ENCODE measurements around the gene OTOA.

OTOA gene

GRCh38 chr16:21643785-21644184 is 20.0 kb upstream of the OTOA start:
- Histone ChIP-seq H3K36me3 (no peaks in the 10 kb centered on the region), H3K4me1 (no peaks in the 10 kb centered on the region), H3K27me3 (no peaks in the 10 kb centered on the region), H3K27ac (no peak overlapping the region), H3K4me3 (no peak overlapping the region), H3K9me3 (no peaks in the 10 kb centered on the region)
- intact Hi-C loops (cut with DNase I; ENCODE audit: low total_unique reads), result loop anchor here (2.0 kb wide), 1 partner anchor 59 kb away; no protein-coding TSS in a partner anchor
- no peak for DNase-seq
- no peak for TF ChIP-seq CTCF (IDR thresholded peaks at IDR 0.05)

- Histone ChIP-seq H3K36me3 (no peaks in the 10 kb centered on the region), H3K27me3 (no peaks in the 10 kb centered on the region), H3K9me3 (no peaks in the 10 kb centered on the region), H3K4me1 (no peaks in the 10 kb centered on the region), H3K4me3 (no peak overlapping the region), H3K27ac (no peak overlapping the region)
- intact Hi-C loops (cut with DNase I; ENCODE audit: low total_unique reads), result loop anchor here (2.0 kb wide), 1 partner anchor 60 kb away; no protein-coding TSS in a partner anchor
- no peak for DNase-seq
- no peak for TF ChIP-seq CTCF (IDR thresholded peaks at IDR 0.05)
These were observed 19.1 kb upstream of the OTOA start for GRCh38 chr16:21644674-21645073.

GRCh38 chr16:21645261-21645721 is 18.5 kb upstream of the OTOA start:
- no peak for DNase-seq
- no peak for TF ChIP-seq CTCF (IDR thresholded peaks at IDR 0.05)
- peak overlapping the region; percentile 11 to 12 for H3K4me3 ChIP-seq
- H3K36me3 ChIP-seq, result no peaks in the 10 kb centered on the region
- H3K27me3 ChIP-seq, result no peaks in the 10 kb centered on the region
- no peak overlapping the region for H3K27ac ChIP-seq
- intact Hi-C loops (cut with DNase I; ENCODE audit: low total_unique reads), result loop anchor here (2.0 kb wide), 1 partner anchor 60 kb away; no protein-coding TSS in a partner anchor
- H3K9me3 ChIP-seq, result no peaks in the 10 kb centered on the region
- no peaks in the 10 kb centered on the region for H3K4me1 ChIP-seq

- H3K4me3 ChIP-seq, result no peak overlapping the region
- intact Hi-C loops (cut with DNase I; ENCODE audit: low total_unique reads), result no loop called here
- no peak overlapping the region for H3K27ac ChIP-seq
These were observed 17.7 kb upstream of the OTOA start for GRCh38 chr16:21646091-21646490.

GRCh38 chr16:21646721-21647561 is 16.8 kb upstream of the OTOA start:
- no peak for DNase-seq
- no peaks in the 10 kb centered on the region for H3K36me3 ChIP-seq
- no peaks in the 10 kb centered on the region for H3K9me3 ChIP-seq
- no peaks in the 10 kb centered on the region for H3K27me3 ChIP-seq
- no peak overlapping the region for H3K4me3 ChIP-seq
- no peaks in the 10 kb centered on the region for H3K4me1 ChIP-seq
- intact Hi-C loops (cut with DNase I; ENCODE audit: low total_unique reads), result no loop called here
- TF ChIP-seq CTCF (IDR thresholded peaks at IDR 0.05), result no peak
- no peak overlapping the region for H3K27ac ChIP-seq

More at GRCh38 chr16:21646091-21646490, 17.7 kb upstream of the OTOA start:
- Histone ChIP-seq H3K4me1 (no peaks in the 10 kb centered on the region), H3K27me3 (no peaks in the 10 kb centered on the region), H3K36me3 (no peaks in the 10 kb centered on the region), H3K9me3 (no peaks in the 10 kb centered on the region)
- no peak for TF ChIP-seq CTCF (IDR thresholded peaks at IDR 0.05)
- DNase-seq, result no peak

Measured in tibial artery (tissue), 4 donors.